Ovary (tissue), 3 donors: ENCODE data around the gene MTM1.

Experiments used
- EP300 ChIP-seq: sonication (generic); formaldehyde crosslinking; IDR thresholded peaks from one replicate; pipeline ENCODE4 v1.6.1; 2017; ENCODE audit warnings: antibody characterized with exemption
- POLR2A ChIP-seq: fragments of 450-650 bp; IDR thresholded peaks from one replicate; pipeline ENCODE4 v1.6.1; 2017; ENCODE audit warnings: antibody characterized with exemption, mild to moderate bottlenecking, moderate library complexity
- TF ChIP-seq, protein P1 (sequence below), 3 donors: fragments of 450-650 bp in 2 of 3; fragments of 200-600 bp in 1 of 3; IDR thresholded peaks; one replicate each; pipeline versions ENCODE4 v1.5.1 to v1.8.0; 2016 to 2022; ENCODE audit warnings: antibody characterized with exemption in 3 of 3, mild to moderate bottlenecking in 1 of 3
- donor health status: DM: no; HTN: no; CAD: no.

DNA sequence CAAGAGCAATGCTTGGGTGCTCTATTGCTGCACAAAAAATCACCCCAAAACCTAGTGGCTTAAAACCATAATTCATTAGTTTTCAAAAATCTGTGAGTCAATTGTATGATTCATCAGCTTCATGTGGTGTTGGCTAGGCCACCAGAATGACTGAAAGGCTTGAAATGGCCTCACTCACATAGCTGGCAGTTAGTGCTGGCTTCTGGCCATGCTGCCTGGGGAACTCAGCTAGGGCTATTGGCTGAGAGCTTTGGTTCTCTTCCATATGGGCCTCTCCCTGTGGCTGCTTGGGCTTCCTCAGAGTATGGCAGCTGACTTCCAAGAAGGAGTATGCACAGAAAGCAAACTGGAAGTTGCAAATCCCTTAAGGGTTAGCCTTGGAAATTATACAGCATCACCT is 121.7 kb downstream of the MTM1 start:
- TF ChIP-seq, protein P1, sequence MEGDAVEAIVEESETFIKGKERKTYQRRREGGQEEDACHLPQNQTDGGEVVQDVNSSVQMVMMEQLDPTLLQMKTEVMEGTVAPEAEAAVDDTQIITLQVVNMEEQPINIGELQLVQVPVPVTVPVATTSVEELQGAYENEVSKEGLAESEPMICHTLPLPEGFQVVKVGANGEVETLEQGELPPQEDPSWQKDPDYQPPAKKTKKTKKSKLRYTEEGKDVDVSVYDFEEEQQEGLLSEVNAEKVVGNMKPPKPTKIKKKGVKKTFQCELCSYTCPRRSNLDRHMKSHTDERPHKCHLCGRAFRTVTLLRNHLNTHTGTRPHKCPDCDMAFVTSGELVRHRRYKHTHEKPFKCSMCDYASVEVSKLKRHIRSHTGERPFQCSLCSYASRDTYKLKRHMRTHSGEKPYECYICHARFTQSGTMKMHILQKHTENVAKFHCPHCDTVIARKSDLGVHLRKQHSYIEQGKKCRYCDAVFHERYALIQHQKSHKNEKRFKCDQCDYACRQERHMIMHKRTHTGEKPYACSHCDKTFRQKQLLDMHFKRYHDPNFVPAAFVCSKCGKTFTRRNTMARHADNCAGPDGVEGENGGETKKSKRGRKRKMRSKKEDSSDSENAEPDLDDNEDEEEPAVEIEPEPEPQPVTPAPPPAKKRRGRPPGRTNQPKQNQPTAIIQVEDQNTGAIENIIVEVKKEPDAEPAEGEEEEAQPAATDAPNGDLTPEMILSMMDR (IDR thresholded peaks at IDR 0.05) = no peak
- no peak for TF ChIP-seq POLR2A
- no peak for TF ChIP-seq EP300
